GM18508 (cell line): ENCODE measurements around the gene REN.

Source experiments
- ATAC-seq: cut with Tn5 transposase; IDR thresholded peaks from one replicate; pipeline ENCODE4 v1.9.1; 2021; ENCODE audit warnings: moderate number of reproducible peaks; ENCODE audit not compliant: insufficient read depth, unreplicated experiment

The REN gene

GRCh38 chr1:204166219-204166618 lies at the start of gene REN:
REN (minus strand) TSS chr1:204166337; CDS start chr1:204166293, 44 bp downstream.
- no peak for ATAC-seq

- no peak for ATAC-seq
These were observed 47.8 kb upstream of the REN start, which contains the start of gene GOLT1A for GRCh38 chr1:204213668-204214662. GOLT1A (minus strand) TSS chr1:204213988; CDS start chr1:204213906, 82 bp downstream.

- no peak for ATAC-seq
These were observed 46.6 kb upstream of the REN start for GRCh38 chr1:204212715-204213114.

- no peak for ATAC-seq
These were observed 44.9 kb upstream of the REN start for GRCh38 chr1:204211046-204211445.

GRCh38 chr1:204207136-204207616 lies 41.0 kb upstream of the REN start:
- ATAC-seq = no peak

- ATAC-seq = no peak
These were observed 40.0 kb upstream of the REN start for GRCh38 chr1:204206121-204206520.

- no peak for ATAC-seq
These were observed 39.3 kb upstream of the REN start for GRCh38 chr1:204205486-204205885.

GRCh38 chr1:204204944-204205343 lies 38.8 kb upstream of the REN start:
- ATAC-seq = no peak

- no peak for ATAC-seq
These were observed 37.1 kb upstream of the REN start for GRCh38 chr1:204203206-204203767.

- no peak for ATAC-seq
These were observed 36.3 kb upstream of the REN start for GRCh38 chr1:204202481-204202880.

- ATAC-seq = no peak
These were observed 35.4 kb upstream of the REN start for GRCh38 chr1:204201348-204202040.

GRCh38 chr1:204199579-204199978 lies 33.4 kb upstream of the REN start:
- no peak for ATAC-seq

GRCh38 chr1:204198348-204199340 lies 32.5 kb upstream of the REN start:
- no peak for ATAC-seq

GRCh38 chr1:204197068-204197467 lies 30.9 kb upstream of the REN start:
- no peak for ATAC-seq

GRCh38 chr1:204196068-204196795 lies 30.1 kb upstream of the REN start, which contains the start of gene KISS1:
KISS1 (minus strand) TSS chr1:204196491; CDS start chr1:204192876, 3,615 bp downstream.
- no peak for ATAC-seq

- no peak for ATAC-seq
These were observed 28.6 kb upstream of the REN start for GRCh38 chr1:204194771-204195170.

- ATAC-seq = no peak
These were observed 27.9 kb upstream of the REN start for GRCh38 chr1:204194080-204194479.

- no peak for ATAC-seq
These were observed 26.6 kb upstream of the REN start for GRCh38 chr1:204192589-204193352.
